Loucy (cell line): ENCODE results near the gene NAA35.

Source experiments
- H2AFZ ChIP-seq: fragments of 200-600 bp; sonication (generic); 2 replicates; pipeline ENCODE4 v1.6.0; 2016; ENCODE audit warnings: antibody characterized with exemption, mild to moderate bottlenecking, low read length, moderate library complexity
- H3F3A ChIP-seq: fragments of 200-600 bp; 2 replicates; pipeline ENCODE4 v1.6.0; 2016; ENCODE audit warnings: antibody characterized with exemption, low read depth, mild to moderate bottlenecking
- H3K27me3 ChIP-seq: fragments of 200-600 bp; sonication (generic); 2 replicates; pipeline ENCODE4 v1.6.1; 2014; ENCODE audit warnings: low read length, mild to moderate bottlenecking; ENCODE audit not compliant: insufficient read depth, poor library complexity, severe bottlenecking
- H3K36me3 ChIP-seq: fragments of 200-600 bp; sonication (generic); 2 replicates; pipeline ENCODE4 v1.6.1; 2016; ENCODE audit warnings: low read length; ENCODE audit not compliant: insufficient read depth
- H3K4me1 ChIP-seq: fragments of 200-600 bp; sonication (generic); 2 replicates; pipeline ENCODE4 v1.5.1; 2014; ENCODE audit warnings: low read length, mild to moderate bottlenecking; ENCODE audit not compliant: insufficient read depth, poor library complexity, severe bottlenecking
- H3K4me2 ChIP-seq: fragments of 200-600 bp; sonication (generic); 2 replicates; pipeline ENCODE4 v1.6.0; 2014; ENCODE audit warnings: antibody characterized with exemption, low read length, low read depth, mild to moderate bottlenecking; ENCODE audit not compliant: poor library complexity, severe bottlenecking
- H3K4me3 ChIP-seq: fragments of 200-600 bp; sonication (generic); 2 replicates; pipeline ENCODE4 v1.5.1; 2014; ENCODE audit warnings: low read length, mild to moderate bottlenecking, mixed read lengths; ENCODE audit not compliant: poor library complexity, severe bottlenecking
- H3K79me2 ChIP-seq: fragments of 200-600 bp; sonication (generic); 2 replicates; pipeline ENCODE4 v1.6.1; 2014; ENCODE audit warnings: low read length; ENCODE audit not compliant: insufficient read depth
- H3K9ac ChIP-seq: fragments of 200-600 bp; sonication (generic); 2 replicates; pipeline ENCODE4 v1.6.0; 2014; ENCODE audit warnings: mild to moderate bottlenecking, low read depth, low read length, moderate library complexity; ENCODE audit not compliant: poor library complexity, severe bottlenecking
- H3K9me2 ChIP-seq: fragments of 200-600 bp; sonication (generic); replicated peaks from 2 replicates; pipeline ENCODE4 v1.6.1; 2016; ENCODE audit warnings: low read depth, low read length, mixed read lengths
- H3K9me3 ChIP-seq: fragments of 200-600 bp; sonication (generic); 2 replicates; pipeline ENCODE4 v1.6.1; 2014; ENCODE audit warnings: mild to moderate bottlenecking, antibody characterized with exemption, low read length, low read depth; ENCODE audit not compliant: insufficient read depth
- H4K20me1 ChIP-seq: fragments of 200-600 bp; sonication (generic); 2 replicates; pipeline ENCODE4 v1.6.0; 2014; ENCODE audit warnings: antibody characterized with exemption, low read length, mild to moderate bottlenecking; ENCODE audit not compliant: insufficient read depth, poor library complexity, severe bottlenecking
- CTCF ChIP-seq: fragments of 200-600 bp; sonication (generic); conservative IDR thresholded peaks from 2 replicates; pipeline ENCODE4 v1.5.1; 2014; ENCODE audit warnings: mild to moderate bottlenecking, antibody characterized with exemption, low read length
- EZH2phosphoT487 ChIP-seq: fragments of 200-600 bp; IDR thresholded peaks from 2 replicates; pipeline ENCODE4 v1.6.1; 2018; ENCODE audit warnings: antibody characterized with exemption, mild to moderate bottlenecking, moderate library complexity, borderline replicate concordance

The NAA35 gene

GRCh38 chr9:86043999-86044398, 103.1 kb downstream of the NAA35 start:
- Histone ChIP-seq H3K9me2 (no peaks in the 10 kb centered on the region), H3K9ac (no peak overlapping the region), H3K79me2 (no peaks in the 10 kb centered on the region), H3K27me3 (no peaks in the 10 kb centered on the region), H3K4me1 (no peaks in the 10 kb centered on the region), H2AFZ (no peak overlapping the region), H3K4me2 (no peak overlapping the region), H3K4me3 (no peak overlapping the region), H3K9me3 (no peaks in the 10 kb centered on the region), H3K36me3 (no peaks in the 10 kb centered on the region), H4K20me1 (no peaks in the 10 kb centered on the region), H3F3A (no peaks in the 10 kb centered on the region)
- TF ChIP-seq CTCF, result peak; percentile 63
- no peak for TF ChIP-seq EZH2phosphoT487

GRCh38 chr9:86045654-86046053, 104.7 kb downstream of the NAA35 start:
- Histone ChIP-seq H3K9ac (no peak overlapping the region), H4K20me1 (no peaks in the 10 kb centered on the region), H3K4me1 (no peaks in the 10 kb centered on the region), H3K9me2 (no peaks in the 10 kb centered on the region), H2AFZ (no peak overlapping the region), H3K79me2 (no peaks in the 10 kb centered on the region), H3K4me2 (no peak overlapping the region), H3K9me3 (no peaks in the 10 kb centered on the region), H3F3A (no peaks in the 10 kb centered on the region), H3K36me3 (no peaks in the 10 kb centered on the region), H3K27me3 (no peaks in the 10 kb centered on the region), H3K4me3 (no peak overlapping the region)
- TF ChIP-seq CTCF (no peak), EZH2phosphoT487 (no peak)

- H3K9me3 ChIP-seq, result no peaks in the 10 kb centered on the region
- no peaks in the 10 kb centered on the region for H3K4me1 ChIP-seq
- H3K4me2 ChIP-seq, result no peak overlapping the region
- no peaks in the 10 kb centered on the region for H3K79me2 ChIP-seq
- H3K9ac ChIP-seq, result no peak overlapping the region
- no peak overlapping the region for H2AFZ ChIP-seq
- H3K9me2 ChIP-seq, result no peaks in the 10 kb centered on the region
- H4K20me1 ChIP-seq, result no peaks in the 10 kb centered on the region
- H3K27me3 ChIP-seq, result no peaks in the 10 kb centered on the region
- H3K4me3 ChIP-seq, result no peak overlapping the region
- H3K36me3 ChIP-seq, result no peaks in the 10 kb centered on the region
- no peaks in the 10 kb centered on the region for H3F3A ChIP-seq
- TF ChIP-seq CTCF, result no peak
These were observed 105.2 kb downstream of the NAA35 start for GRCh38 chr9:86046071-86046636.
